ENCODE results near the gene H1-8. TPM values are rescaled to one million over a fixed set of nuclear protein-coding genes. Genes with fewer than 3 reads are reported as not detected.

H1-8 gene
- total RNA-seq, 1 experiment from 2014 or later, result not detected

- no peaks in the 10 kb centered on the region for H3K27me3 ChIP-seq (ENCODE audit: insufficient read depth, low read length)
Observed at GRCh38 chr3:129576514-129577352, 33.8 kb downstream of the H1-8 start.

More at GRCh38 chr3:129576514-129577352, 33.8 kb downstream of the H1-8 start:
- Histone ChIP-seq H3K79me2 (ENCODE audit: insufficient read depth, low read length) (no peaks in the 10 kb centered on the region), H3K4me2 (ENCODE audit: low read length) (no peak overlapping the region), H3K9ac (ENCODE audit: low read length) (no peak overlapping the region), H2AFZ (ENCODE audit: low read depth, low read length, poor library complexity, severe bottlenecking) (no peak overlapping the region), H3K4me3 (replicated peaks in 1 of 2; ENCODE audit: low read depth in 1 of 2, low read length in 2 of 2) (no peak overlapping the region), H3K27ac (ENCODE audit: low read depth, low read length) (no peak overlapping the region), H3K4me1 (ENCODE audit: control insufficient read depth in 1 of 2, insufficient read depth in 2 of 2, low read length in 2 of 2) (no peaks in the 10 kb centered on the region), H3K36me3 (ENCODE audit: control insufficient read depth in 1 of 2, insufficient read depth in 2 of 2, low read length in 2 of 2) (no peaks in the 10 kb centered on the region; a peak in 1 of 4 replicates), H3K9me2 (ENCODE audit: insufficient read depth) (no peaks in the 10 kb centered on the region), H4K20me1 (ENCODE audit: insufficient read depth) (no peaks in the 10 kb centered on the region), H3K9me3 (ENCODE audit: control insufficient read depth in 1 of 2, insufficient read depth in 1 of 2, low read depth in 1 of 2, low read length in 2 of 2) (no peaks in the 10 kb centered on the region)
- no peak for ATAC-seq
- BruUV-seq (replicated peaks), result no TSS peak
- no peak for TF ChIP-seq EZH2phosphoT487 (IDR thresholded peaks at IDR 0.05; ENCODE audit: borderline replicate concordance)
- TF ChIP-seq YY1 (IDR thresholded peaks at IDR 0.05; ENCODE audit: extremely low read depth, insufficient replicate concordance, low read depth, low read length), result no peak
- TF ChIP-seq EGR1 (IDR thresholded peaks at IDR 0.05; ENCODE audit: low read depth), result no peak
- TF ChIP-seq POLR2A (IDR thresholded peaks at IDR 0.05; ENCODE audit: borderline replicate concordance, extremely low read depth, insufficient read depth, insufficient read length), result no peak
- no peak for TF ChIP-seq CTCF (IDR thresholded peaks at IDR 0.05 in 2 of 3, conservative IDR thresholded peaks at IDR 0.05 in 1 of 3; ENCODE audit: borderline replicate concordance in 1 of 3, insufficient read depth in 1 of 3, low read depth in 2 of 3, low read length in 2 of 3)
- TF ChIP-seq POLR2AphosphoS5 (IDR thresholded peaks at IDR 0.05; ENCODE audit: low read depth, low read length), result no peak
- TF ChIP-seq MAX (IDR thresholded peaks at IDR 0.05), result no peak
- TF ChIP-seq RAD21 (IDR thresholded peaks at IDR 0.05; ENCODE audit: low read depth), result no peak
- TF ChIP-seq CEBPB (IDR thresholded peaks at IDR 0.05; ENCODE audit: low read depth), result no peak
- TF ChIP-seq EZH2 (IDR thresholded peaks at IDR 0.05), result no peak
- no peak for TF ChIP-seq SP1 (IDR thresholded peaks at IDR 0.05; ENCODE audit: low read depth)
- no peak for TF ChIP-seq FOSL1 (IDR thresholded peaks at IDR 0.05; ENCODE audit: low read depth)
- TF ChIP-seq JUND (IDR thresholded peaks at IDR 0.05), result no peak
- TF ChIP-seq CBX3 (IDR thresholded peaks at IDR 0.05; ENCODE audit: low read depth), result no peak
- no peak for TF ChIP-seq ZNF274 (IDR thresholded peaks at IDR 0.05; ENCODE audit: low read depth, low read length)
- TF ChIP-seq ELF1 (IDR thresholded peaks at IDR 0.05; ENCODE audit: borderline replicate concordance, low read depth), result no peak
- no peak for TF ChIP-seq SRF (IDR thresholded peaks at IDR 0.05; ENCODE audit: low read depth)
- TF ChIP-seq REST (IDR thresholded peaks at IDR 0.05; ENCODE audit: low read depth), result no peak
- no peak for TF ChIP-seq ZBTB33 (IDR thresholded peaks at IDR 0.05; ENCODE audit: extremely low read depth, insufficient replicate concordance, low read length)
- no peak for TF ChIP-seq TCF7L2 (IDR thresholded peaks at IDR 0.05; ENCODE audit: borderline replicate concordance, extremely low read depth, insufficient read depth, insufficient read length)
- POLR2A ChIA-PET, result no interaction called here
- CTCF ChIA-PET, result no interaction called here
- intact Hi-C loops (cut with micrococcal nuclease), result no loop called here
- RAD21 ChIA-PET (ENCODE audit: low non-redundant PET in 1 of 2, low total read pairs in 2 of 2, uncharacterized antibody in 2 of 2, unreplicated experiment in 2 of 2), result no interaction called here
- no peak for DNase-seq (ENCODE audit: low read depth, low spot score)
